IPS-11a (cell line): Measurements from ENCODE around the gene PLEKHM2.

ENCODE experiments used
- H3K4me3 ChIP-seq: one replicate; pipeline ENCODE4 v1.5.1; 2013; ENCODE audit warnings: low read depth, low read length, control low read depth

Gene PLEKHM2

DNA sequence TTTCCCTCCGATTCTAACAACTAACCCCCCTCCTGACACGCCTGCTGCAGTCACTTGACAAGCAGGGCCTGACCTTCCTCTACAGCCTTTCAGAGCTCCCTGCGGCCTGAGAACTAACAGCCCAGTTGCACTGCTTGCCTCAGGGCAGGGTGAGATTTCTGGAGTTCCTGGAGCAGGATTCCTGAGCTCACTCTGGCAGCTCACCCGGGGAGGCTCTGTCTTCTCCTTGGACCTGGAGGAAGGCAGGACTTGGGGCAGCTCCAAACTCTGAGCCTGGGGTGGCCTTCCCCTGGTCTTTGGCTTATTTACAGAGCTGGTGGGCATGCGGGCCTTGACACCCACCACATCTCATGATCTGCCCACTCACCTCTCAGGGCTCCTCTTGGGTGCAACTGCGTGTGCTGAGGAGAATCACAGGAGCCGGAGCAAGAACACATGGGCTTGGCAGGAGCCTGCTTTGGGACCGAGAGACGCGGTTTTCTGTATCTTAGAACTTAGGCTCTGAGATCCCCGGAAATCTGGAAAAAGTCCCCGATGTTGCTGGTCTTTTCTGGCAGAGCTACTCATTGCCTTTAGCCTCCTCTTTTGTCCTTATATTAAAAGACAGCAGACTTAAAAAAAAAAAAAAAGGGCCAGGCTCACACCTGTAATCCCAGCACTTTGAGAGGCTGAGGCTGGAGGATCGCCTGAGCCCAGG is 38.9 kb downstream of the PLEKHM2 start:
- no peak overlapping the region for H3K4me3 ChIP-seq

DNA sequence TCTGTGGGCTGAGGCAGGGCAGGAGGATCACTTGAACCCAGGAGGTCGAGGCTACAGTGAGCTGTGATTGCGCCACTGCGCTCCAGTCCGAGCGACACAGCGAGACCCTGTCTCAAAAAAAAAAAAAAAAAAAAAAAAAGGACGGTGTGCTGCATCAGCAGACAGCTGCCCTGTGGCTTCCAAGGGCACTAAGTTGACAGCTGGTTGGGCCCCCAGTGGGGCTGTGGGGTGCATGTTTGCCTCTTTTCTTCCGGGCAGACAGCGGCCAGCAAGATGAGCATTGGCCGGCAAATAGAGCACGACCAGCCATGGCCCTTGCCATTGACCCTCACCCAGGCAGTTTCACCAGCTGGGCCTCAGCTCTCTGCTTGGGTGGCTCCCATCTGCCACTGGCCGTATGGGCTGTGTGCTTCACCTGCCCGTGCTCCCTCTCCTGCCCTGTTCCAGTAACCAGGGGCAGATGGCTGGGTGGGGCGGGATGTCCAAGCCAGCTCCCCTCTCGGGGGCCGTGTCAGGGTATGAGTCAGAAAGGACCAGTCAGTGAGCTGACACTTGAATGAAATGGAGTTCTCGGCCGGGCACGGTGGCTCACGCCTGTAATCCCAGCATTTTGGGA is 39.6 kb downstream of the PLEKHM2 start:
- no peak overlapping the region for H3K4me3 ChIP-seq

GRCh38 chr1:15724949-15725880 is 41.1 kb downstream of the PLEKHM2 start:
- H3K4me3 ChIP-seq, result no peak overlapping the region

- no peak overlapping the region for H3K4me3 ChIP-seq
Observed at GRCh38 chr1:15726508-15726907, 42.4 kb downstream of the PLEKHM2 start.

DNA sequence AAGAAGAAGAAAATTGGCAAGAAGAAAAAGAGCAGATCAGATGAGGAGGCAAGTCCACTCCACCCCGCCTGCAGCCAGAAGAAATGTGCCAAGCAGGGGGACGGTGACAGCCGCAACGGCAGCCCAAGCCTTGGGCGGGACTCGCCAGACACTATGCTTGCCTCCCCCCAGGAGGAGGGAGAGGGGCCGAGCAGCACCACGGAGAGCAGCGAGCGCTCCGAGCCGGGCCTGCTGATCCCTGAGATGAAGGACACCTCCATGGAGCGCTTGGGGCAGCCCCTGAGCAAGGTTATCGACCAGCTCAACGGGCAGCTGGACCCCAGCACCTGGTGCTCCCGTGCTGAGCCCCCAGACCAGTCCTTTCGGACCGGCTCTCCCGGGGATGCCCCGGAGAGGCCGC is 42.9 kb downstream of the PLEKHM2 start:
- no peak overlapping the region for H3K4me3 ChIP-seq

GRCh38 chr1:15727424-15727823 is 43.3 kb downstream of the PLEKHM2 start:
- no peak overlapping the region for H3K4me3 ChIP-seq

GRCh38 chr1:15727866-15728534 is 43.9 kb downstream of the PLEKHM2 start:
- no peak overlapping the region for H3K4me3 ChIP-seq

- H3K4me3 ChIP-seq, result no peak overlapping the region
Observed at GRCh38 chr1:15728937-15729657, 45.0 kb downstream of the PLEKHM2 start.

DNA sequence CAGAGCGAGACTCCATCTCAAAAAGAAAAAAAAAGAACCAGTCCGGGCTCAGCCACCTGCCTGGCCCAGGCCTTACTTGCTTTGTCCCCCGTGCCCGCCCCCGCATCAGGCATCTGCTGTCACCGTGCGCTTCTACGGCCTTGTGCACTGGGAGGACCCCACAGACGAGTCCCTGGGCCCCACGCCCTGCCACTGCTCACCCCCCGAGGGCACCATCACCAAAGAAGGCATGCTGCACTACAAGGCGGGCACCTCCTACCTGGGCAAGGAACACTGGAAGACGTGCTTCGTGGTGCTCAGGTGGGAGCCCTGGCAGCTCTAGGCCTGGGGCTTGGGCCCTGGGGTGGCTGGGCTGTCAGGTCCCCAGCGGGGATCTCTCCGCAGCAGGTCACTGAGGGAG is 46.3 kb downstream of the PLEKHM2 start:
- no peak overlapping the region for H3K4me3 ChIP-seq

GRCh38 chr1:15730936-15731335 is 46.8 kb downstream of the PLEKHM2 start:
- H3K4me3 ChIP-seq, result no peak overlapping the region

GRCh38 chr1:15731735-15732685 is 47.9 kb downstream of the PLEKHM2 start:
- no peak overlapping the region for H3K4me3 ChIP-seq

- no peak overlapping the region for H3K4me3 ChIP-seq
Observed at GRCh38 chr1:15732686-15733081, 48.6 kb downstream of the PLEKHM2 start.

DNA sequence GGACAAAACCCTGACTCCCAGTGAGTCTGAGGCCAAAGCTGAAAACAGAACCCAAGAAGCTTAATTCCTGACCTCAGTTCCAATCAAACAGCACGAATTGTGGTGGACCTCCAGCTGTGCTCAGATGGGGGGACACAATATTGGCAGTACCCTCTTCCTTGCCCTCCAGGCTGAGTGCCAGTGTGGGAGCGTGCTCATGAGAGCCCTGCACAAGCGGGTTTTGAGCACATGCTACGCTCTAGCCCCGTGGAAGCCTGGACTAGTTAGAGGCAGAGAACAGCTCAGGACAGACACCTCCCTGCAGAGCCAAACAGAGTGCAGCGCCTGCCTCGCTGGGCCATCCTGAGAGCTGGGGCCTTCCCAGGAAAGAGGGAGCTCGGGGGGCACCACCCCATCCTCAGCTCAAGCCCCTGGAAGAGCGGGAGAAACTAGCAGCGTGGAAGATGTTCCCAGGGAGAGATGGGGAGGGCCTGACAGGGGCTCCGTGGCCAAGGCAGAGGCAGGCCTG is 49.2 kb downstream of the PLEKHM2 start:
- H3K4me3 ChIP-seq, result no peak overlapping the region

DNA sequence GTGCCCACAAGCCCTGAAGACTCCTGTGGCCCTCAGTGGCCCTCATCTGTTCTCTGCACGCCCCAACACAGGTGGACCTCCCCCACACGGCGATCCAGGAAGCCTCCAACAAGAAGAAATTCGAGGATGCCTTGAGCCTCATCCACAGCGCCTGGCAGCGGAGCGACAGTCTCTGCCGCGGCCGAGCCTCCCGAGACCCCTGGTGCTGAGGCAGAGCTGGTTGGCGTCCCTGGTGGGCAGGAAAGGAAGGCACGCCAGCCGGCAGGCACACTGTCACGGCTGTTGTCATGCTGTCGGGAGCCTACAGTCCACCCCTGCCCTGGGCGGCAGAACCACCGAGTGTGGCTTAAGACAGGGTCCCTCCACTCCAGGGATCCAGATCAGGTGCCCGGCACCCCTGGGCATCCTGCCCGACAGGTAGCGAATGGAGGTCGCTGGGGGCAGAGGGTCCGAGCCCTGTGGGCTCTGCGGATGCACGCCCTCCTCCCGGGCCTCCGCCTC is 49.7 kb downstream of the PLEKHM2 start:
- H3K4me3 ChIP-seq, result no peak overlapping the region

DNA sequence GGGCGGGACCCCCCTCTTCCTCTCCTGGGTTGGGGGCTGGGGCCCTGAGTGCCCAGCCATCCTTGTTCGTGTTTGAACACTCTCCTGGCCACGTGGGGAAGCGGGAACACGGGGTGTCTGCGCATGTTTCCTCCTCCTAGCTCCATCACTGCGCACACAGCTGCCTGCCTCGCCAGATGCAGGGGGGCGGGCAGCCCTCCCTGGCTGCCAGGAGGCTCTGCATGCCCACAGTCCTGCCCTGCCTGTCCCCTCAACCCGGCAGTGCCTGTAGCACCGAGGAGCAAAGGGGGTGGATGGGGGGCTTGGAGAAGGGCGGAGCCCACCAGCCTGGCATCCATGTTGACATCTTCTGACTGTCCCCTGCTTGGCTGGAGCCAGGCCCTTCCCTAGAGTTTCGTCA is 50.2 kb downstream of the PLEKHM2 start:
- H3K4me3 ChIP-seq, result no peak overlapping the region

DNA sequence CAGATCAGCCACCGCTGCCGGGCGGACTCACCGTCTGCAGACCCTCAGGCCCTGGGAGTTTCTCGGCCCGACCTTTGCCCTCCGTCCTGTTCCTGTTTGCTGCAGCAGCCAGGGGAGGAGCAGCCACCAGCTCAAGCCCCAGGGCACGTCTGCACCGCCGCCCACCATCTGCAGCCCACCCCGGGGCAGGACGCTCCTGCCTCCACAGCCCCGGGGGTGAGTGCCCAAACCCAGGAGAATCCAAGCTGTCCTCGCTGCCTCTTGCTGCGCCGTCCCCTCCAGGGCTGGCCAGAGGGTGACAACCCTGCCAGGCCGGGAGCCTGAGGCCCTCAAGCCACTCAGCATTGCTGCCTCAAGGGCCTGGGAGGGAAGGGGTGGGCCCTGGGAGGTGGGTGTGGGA is 50.8 kb downstream of the PLEKHM2 start:
- H3K4me3 ChIP-seq, result no peak overlapping the region

DNA sequence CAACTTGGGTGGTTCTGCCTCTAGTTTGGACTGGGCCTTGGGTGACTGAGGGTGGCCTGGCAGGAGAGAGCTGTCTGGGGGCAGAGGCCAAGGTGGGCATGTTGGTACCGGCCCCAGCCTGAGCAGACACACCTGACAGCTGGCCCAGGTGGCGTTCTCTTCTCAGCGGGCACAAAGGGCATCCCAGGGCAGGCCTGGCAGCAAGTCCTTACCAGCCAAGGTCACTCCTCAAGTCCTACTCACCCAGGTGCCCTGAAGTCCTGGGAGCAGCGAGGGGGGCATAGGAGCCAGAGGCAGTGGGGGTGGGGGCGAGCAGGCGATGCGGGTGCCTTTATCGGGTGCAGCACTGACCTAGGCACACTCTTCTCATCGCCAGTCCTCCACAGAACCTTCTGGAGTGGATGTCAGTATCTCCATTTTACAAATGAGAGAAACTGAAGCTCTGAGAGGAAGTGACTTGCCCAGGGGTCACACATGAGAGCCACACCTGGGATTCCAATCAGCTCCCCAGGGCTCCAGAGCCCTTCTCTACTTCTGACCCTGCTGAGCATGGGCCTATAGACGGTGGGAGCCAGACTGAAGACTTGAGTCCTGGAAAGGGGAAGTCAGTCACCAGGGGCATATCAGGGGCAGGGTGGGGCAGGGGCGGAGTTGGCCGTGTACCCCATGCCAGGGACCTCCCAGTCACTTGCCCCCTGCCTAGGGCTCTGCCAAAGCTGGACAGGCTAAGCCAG is 51.4 kb downstream of the PLEKHM2 start:
- H3K4me3 ChIP-seq, result no peak overlapping the region
